Heart left ventricle (tissue), 16 donors: ENCODE measurements around the gene LRRC52. TPM values are rescaled to one million over a fixed set of nuclear protein-coding genes. Genes with fewer than 3 reads are reported as not detected.
"Not testable (repeated sequence)": the region's sequence is repeated elsewhere in the genome, so short reads cannot be mapped to it uniquely, and the experiment has no call there.

Experiments
- ATAC-seq, 4 donors: fragments of 200-7000 bp; cut with Tn5 transposase; one replicate each; pipeline ENCODE4 v1.9.1; 2020 to 2022; ENCODE audit warnings: moderate library complexity in 4 of 4, mild to moderate bottlenecking in 3 of 4, moderate number of reproducible peaks in 1 of 4
- DNase-seq, 5 donors: peaks; one replicate each; pipeline ENCODE4 v3.0.0-alpha.2; 2020
- H3K27ac ChIP-seq, 12 donors: fragments of 200-600 bp; sonication (generic) in 4 of 12; one replicate each; pipeline versions ENCODE4 v1.5.0 to v1.8.0; 2016 to 2022; ENCODE audit warnings: mild to moderate bottlenecking in 2 of 12
- H3K27me3 ChIP-seq, 9 donors: fragments of 200-600 bp; sonication (generic) in 2 of 9; one replicate each; pipeline versions ENCODE4 v1.5.1 to v1.8.0; 2016 to 2022; ENCODE audit warnings: mild to moderate bottlenecking in 3 of 9
- H3K36me3 ChIP-seq, 9 donors: fragments of 200-600 bp; sonication (generic) in 2 of 9; one replicate each; pipeline versions ENCODE4 v1.5.0 to v1.8.0; 2018 to 2022; ENCODE audit warnings: mild to moderate bottlenecking in 2 of 9
- H3K4me1 ChIP-seq, 12 donors: fragments of 200-600 bp; sonication (generic) in 4 of 12; one replicate each; pipeline versions ENCODE4 v1.5.0 to v1.8.0; 2016 to 2022; ENCODE audit warnings: mild to moderate bottlenecking in 3 of 12
- H3K4me3 ChIP-seq, 12 donors: fragments of 200-600 bp; sonication (generic) in 4 of 12; one replicate each; pipeline versions ENCODE4 v1.5.0 to v1.8.0; 2017 to 2022; ENCODE audit warnings: mild to moderate bottlenecking in 9 of 12, moderate library complexity in 4 of 12
- H3K9me3 ChIP-seq, 12 donors: fragments of 200-600 bp; sonication (generic) in 4 of 12; one replicate each; pipeline versions ENCODE4 v1.5.0 to v1.8.0; 2016 to 2022; ENCODE audit warnings: mild to moderate bottlenecking in 1 of 12
- POLR2A ChIP-seq, 2 donors: fragments of 450-650 bp; IDR thresholded peaks; one replicate each; pipeline ENCODE4 v1.6.1; 2017; ENCODE audit warnings: antibody characterized with exemption in 2 of 2, mild to moderate bottlenecking in 2 of 2, moderate library complexity in 2 of 2
- WGBS, 4 donors: extraction: QIAGEN DNeasy Blood & Tissue Kit in 2 of 4; methylation state at CpG; one replicate each; pipeline versions ENCODE4 v1.1.5 to v1.1.7; 2013 to 2018; 5-methylcytosine and 5-hydroxymethylcytosine counted together
- intact Hi-C, 10 donors: fragments of 100-400 bp; cut with DNase I; formaldehyde crosslinking; loops; one replicate each; pipeline versions ENCODE4 v1.11.1 to v1.14.2; 2022
- polyA plus RNA-seq, 2 donors: library from polyadenylated mRNA; stranded (reverse); fragments of 200-250 nt; gene quantifications; one replicate each; pipeline ENCODE4 v1.2.3, GENCODE V29; 2013
- total RNA-seq, 9 donors: library from RNA; depleted of rRNA in 2 of 9; stranded (reverse); fragments of >200 nt in 2 of 9; fragmentation: NEBNext Ultra II Directional in 3 of 9; extraction: Animal tissue kit (Norgen Biotek cat#: 25700) in 3 of 9; gene quantifications; one replicate each; pipeline versions ENCODE4 v1.1.0 to v1.2.4, GENCODE V29; 2016 to 2023
- TF ChIP-seq, protein P1 (sequence below), 12 donors: fragments of 200-600 bp; sonication (generic) in 4 of 12; IDR thresholded peaks; one replicate each; pipeline versions ENCODE4 v1.5.0 to v1.8.0; 2018 to 2022; ENCODE audit warnings: antibody characterized with exemption in 12 of 12, mild to moderate bottlenecking in 5 of 12
- donor health status: ischemic (EF 13 %, LVEDD 7.1; RV severe dilation, severe dysfunction).
- donor health status: healthy with polysubstance abuse.
- donor health status: DM: no; HTN: yes; CAD: no.
- donor health status: DM: no; HTN: no; CAD: no.
- donor health status: ischemic (EF 25% LVEDD 6.9; RV normal size, moderate dysfunction).
- donor health status: ischemic (EF 25% LVEDD 5.7; RV mildly dilated, moderate dysfunction).
- donor health status: healthy.
- donor health status: DM: yes; HTN: yes; CAD: no.
- donor health status: ischemic (EF 35%, LVEDD 5.7; RV mildly dilated, moderate dysfunction).
- donor health status: nonischemic (EF 11% LVEDD 7.7; RV severe dilation, severe dysfunction).
- donor health status: DM: yes; HTN: yes; CAD: no.
- donor health status: PGD.
- donor health status: ischemic (EF 29% LVEDD 5.4; RV normal size, mild dysfunction).
- donor health status: nonischemic (EF 23%, LVEDD 6.1; RV moderate dilation, normal function).

The LRRC52 gene
- total and polyA plus RNA-seq, 11 donors, result 0.12 to 1.0 (median 0.27) TPM; not detected in 4

DNA sequence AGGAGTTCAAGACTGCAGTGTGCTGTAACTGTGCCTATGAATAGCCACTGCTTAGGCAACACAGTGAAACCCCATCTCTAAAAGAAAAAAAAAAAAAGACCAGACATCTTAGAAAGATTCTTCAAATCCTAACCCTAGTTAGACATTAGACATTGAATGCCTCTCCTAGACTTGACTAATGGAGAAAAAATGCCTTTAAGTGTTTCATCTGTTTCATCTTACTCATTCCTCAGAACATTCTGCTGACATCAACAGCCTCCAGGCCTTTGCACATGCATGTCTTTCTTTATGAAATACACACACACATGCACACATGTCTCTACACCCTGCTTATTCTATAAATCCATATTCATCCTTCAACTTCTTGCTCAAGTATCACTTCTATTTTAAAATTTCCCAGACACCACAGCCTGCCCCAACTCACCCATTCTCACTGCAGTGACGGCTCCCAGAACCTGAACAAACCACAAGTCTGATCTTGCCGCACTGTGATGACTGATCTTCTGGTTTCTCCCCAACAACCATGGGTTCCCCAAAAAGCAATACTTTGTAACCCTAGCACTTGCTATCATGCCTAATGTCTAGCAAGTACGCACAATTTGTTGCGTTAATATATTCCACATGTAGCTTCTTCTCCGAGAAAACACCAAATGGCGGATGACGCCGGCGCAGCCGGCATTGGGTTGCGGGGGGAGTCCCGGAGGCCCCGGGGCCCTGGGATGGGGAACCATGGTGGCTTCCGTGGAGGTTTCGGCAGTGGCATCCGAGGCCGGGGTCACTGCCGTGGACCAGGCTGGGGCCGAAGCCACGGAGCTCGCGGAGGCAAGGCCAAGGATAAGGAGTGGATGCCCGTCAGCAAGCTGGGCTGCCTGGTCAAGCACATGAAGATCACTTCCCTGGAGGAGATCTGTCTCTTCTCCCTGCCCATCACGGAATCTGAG lies 37.4 kb downstream of the LRRC52 start:
- DNase-seq (no peak), ATAC-seq (no peak)
- 96 to 98% (median 98%) methylated on average over 24 of the region's 24 CpGs for WGBS, 4 donors
- Histone ChIP-seq H3K36me3 (no peaks in the 10 kb centered on the region), H3K9me3 (no peaks in the 10 kb centered on the region), H3K27ac (no peak overlapping the region), H3K4me1 (no peaks in the 10 kb centered on the region), H3K4me3 (no peak overlapping the region), H3K27me3 (peaks cover 0 to 10% (median 0%) of the 10 kb centered on the region in 9 donors)
- TF ChIP-seq, protein P1, sequence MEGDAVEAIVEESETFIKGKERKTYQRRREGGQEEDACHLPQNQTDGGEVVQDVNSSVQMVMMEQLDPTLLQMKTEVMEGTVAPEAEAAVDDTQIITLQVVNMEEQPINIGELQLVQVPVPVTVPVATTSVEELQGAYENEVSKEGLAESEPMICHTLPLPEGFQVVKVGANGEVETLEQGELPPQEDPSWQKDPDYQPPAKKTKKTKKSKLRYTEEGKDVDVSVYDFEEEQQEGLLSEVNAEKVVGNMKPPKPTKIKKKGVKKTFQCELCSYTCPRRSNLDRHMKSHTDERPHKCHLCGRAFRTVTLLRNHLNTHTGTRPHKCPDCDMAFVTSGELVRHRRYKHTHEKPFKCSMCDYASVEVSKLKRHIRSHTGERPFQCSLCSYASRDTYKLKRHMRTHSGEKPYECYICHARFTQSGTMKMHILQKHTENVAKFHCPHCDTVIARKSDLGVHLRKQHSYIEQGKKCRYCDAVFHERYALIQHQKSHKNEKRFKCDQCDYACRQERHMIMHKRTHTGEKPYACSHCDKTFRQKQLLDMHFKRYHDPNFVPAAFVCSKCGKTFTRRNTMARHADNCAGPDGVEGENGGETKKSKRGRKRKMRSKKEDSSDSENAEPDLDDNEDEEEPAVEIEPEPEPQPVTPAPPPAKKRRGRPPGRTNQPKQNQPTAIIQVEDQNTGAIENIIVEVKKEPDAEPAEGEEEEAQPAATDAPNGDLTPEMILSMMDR (IDR thresholded peaks at IDR 0.05), result no peak
- no peak for TF ChIP-seq POLR2A (IDR thresholded peaks at IDR 0.05)
- intact Hi-C loops, result no loop called here

DNA sequence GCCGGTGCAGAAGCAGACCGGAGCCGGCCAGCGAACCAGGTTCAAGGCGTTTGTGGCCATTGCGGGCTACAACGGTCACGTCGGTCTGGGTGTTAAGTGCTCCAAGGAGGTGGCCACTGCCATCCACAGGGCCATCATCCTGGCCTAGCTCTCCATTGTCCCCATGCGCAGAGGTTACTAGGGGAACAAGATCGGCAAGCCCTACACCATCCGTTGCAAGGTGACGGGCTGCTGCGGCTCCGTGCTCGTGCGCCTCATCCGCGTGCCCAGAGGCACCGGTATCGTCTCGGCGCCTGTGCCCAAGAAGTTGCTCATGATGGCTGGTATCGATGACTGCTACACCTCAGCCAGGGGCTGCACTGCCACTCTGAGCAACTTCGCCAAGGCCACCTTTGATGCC lies 38.1 kb downstream of the LRRC52 start:
- no peaks in the 10 kb centered on the region for H3K4me1 ChIP-seq
- peaks cover 0 to 16% (median 0%) of the 10 kb centered on the region in 9 donors for H3K27me3 ChIP-seq
- 96 to 98% (median 98%) methylated on average over 16 to 25 of the region's 25 CpGs for WGBS, 4 donors
- no peaks in the 10 kb centered on the region for H3K9me3 ChIP-seq
- intact Hi-C loops, result no loop called here
- H3K36me3 ChIP-seq, result no peaks in the 10 kb centered on the region
- no peak for ATAC-seq
- no peak for DNase-seq
- no peak overlapping the region for H3K27ac ChIP-seq
- TF ChIP-seq POLR2A (IDR thresholded peaks at IDR 0.05), result no peak
- TF ChIP-seq, protein P1 (IDR thresholded peaks at IDR 0.05), result no peak
- no peak overlapping the region for H3K4me3 ChIP-seq

DNA sequence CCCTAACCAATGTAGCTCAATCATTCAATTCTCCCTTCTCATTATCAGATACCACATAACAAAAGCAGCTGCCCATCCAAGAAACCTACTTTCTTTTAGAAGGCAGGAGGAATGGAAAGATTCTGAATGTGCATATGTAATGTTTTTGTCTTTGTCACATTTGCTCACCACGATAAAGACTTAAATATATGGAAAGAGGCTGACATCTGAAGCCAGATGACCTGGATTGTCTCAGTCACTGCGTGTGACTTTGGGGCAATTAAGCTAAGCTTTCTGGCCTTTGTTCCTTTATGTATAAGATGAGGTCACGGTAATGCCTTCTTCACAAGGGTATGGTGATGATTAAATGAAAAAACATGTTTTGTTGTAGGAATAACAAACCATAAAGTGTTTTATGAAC lies 42.6 kb downstream of the LRRC52 start:
- ATAC-seq, result no peak
- H3K4me3 ChIP-seq, result no peak overlapping the region
- intact Hi-C loops, result no loop called here

DNA sequence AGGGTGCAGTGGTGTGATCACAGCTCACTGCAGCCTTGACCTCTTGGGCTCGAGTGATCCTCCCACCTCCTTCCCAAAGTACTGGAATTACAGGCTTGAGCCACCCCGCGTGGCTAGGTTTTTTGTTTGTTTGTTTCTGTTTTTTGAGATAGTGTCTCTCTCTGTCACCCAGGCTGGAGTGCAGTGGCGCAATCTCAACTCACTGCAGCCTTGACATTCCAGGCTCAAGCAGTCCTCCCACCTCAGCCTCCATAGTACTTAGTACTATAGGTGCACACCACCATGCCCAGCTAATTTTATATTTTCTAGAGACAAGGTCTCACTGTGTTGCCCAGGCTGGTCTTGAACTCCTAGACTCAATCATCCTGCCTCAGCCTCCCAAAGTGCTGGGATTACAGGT lies 47.6 kb downstream of the LRRC52 start:
- intact Hi-C loops, result loop anchor here in 5 of 10 donors (10.0 kb wide), 1 partner anchor 447 kb away; no protein-coding TSS in a partner anchor

More for the DNA sequence above, 42.6 kb downstream of the LRRC52 start:
- Histone ChIP-seq H3K27me3 (peaks cover 0 to 31% (median 0%) of the 10 kb centered on the region in 9 donors), H3K36me3 (no peaks in the 10 kb centered on the region), H3K4me1 (no peaks in the 10 kb centered on the region), H3K27ac (no peak overlapping the region), H3K9me3 (no peaks in the 10 kb centered on the region)
- no peak for DNase-seq
- 74 to 82% (median 80%) methylated on average over 3 of the region's 3 CpGs for WGBS, 4 donors
- TF ChIP-seq POLR2A (IDR thresholded peaks at IDR 0.05), result no peak
- TF ChIP-seq, protein P1 (IDR thresholded peaks at IDR 0.05), result no peak

More for the DNA sequence above, 47.6 kb downstream of the LRRC52 start:
- not testable (repeated sequence) for H3K36me3 ChIP-seq, H3K4me3 ChIP-seq, H3K4me1 ChIP-seq, DNase-seq, H3K27ac ChIP-seq, H3K9me3 ChIP-seq, ATAC-seq
- peaks cover 0 to 67% (median 0%) of the 10 kb centered on the region in 9 donors for H3K27me3 ChIP-seq
- 89 to 95% (median 93%) methylated on average over 4 of the region's 4 CpGs for WGBS, 4 donors
